Type B pancreatic cell (in vitro differentiated cells): ENCODE results near the gene IER5. TPM values are rescaled to one million over a fixed set of nuclear protein-coding genes. Genes with fewer than 3 reads are reported as not detected.
A peak's percentile ranks its signal among the peaks of the same experiment; 100 is the strongest.

Experiments used
- DNase-seq: peaks from one replicate; pipeline ENCODE4 v3.0.0; 2021; ENCODE audit warnings: mixed read lengths; ENCODE audit not compliant: unreplicated experiment; ENCODE audit errors: extremely low spot score
- H3K27ac Mint-ChIP-seq: 2 replicates; pipeline ENCODE4 v1.8.0; 2021; ENCODE audit warnings: mild to moderate bottlenecking, mixed read lengths
- H3K27me3 Mint-ChIP-seq: 2 replicates; pipeline ENCODE4 v1.8.0; 2021; ENCODE audit warnings: mixed read lengths
- H3K36me3 Mint-ChIP-seq: 2 replicates; pipeline ENCODE4 v1.8.0; 2021; ENCODE audit warnings: mixed read lengths
- H3K4me1 Mint-ChIP-seq: one replicate; pipeline ENCODE4 v1.8.0; 2021; ENCODE audit warnings: mixed read lengths; ENCODE audit not compliant: unreplicated experiment
- H3K4me3 Mint-ChIP-seq: 2 replicates; pipeline ENCODE4 v1.8.0; 2021; ENCODE audit warnings: mild to moderate bottlenecking, mixed read lengths
- H3K9me3 Mint-ChIP-seq: 2 replicates; pipeline ENCODE4 v1.8.0; 2021; ENCODE audit warnings: mixed read lengths
- total RNA-seq: library from RNA; stranded (reverse); gene quantifications from 2 replicates; pipeline ENCODE4 v1.2.1, GENCODE V29; 2021; ENCODE audit warnings: low replicate concordance
- TF ChIP-seq, protein P1 (sequence below): fragments of 200-600 bp; sonication (generic); conservative IDR thresholded peaks from 2 replicates; pipeline ENCODE4 v1.5.0; 2021; ENCODE audit warnings: antibody characterized with exemption, mild to moderate bottlenecking

The IER5 gene
- total RNA-seq, 1 donor from 2014 or later, result 16.6 TPM

- no peak for DNase-seq
- peaks cover 7% of the 10 kb centered on the region for H3K27me3 Mint-ChIP-seq
- H3K4me3 Mint-ChIP-seq, result peak overlapping the region; percentile 7
- no peaks in the 10 kb centered on the region for H3K9me3 Mint-ChIP-seq
- H3K4me1 Mint-ChIP-seq, result peaks cover 71% of the 10 kb centered on the region
- peaks cover 9% of the 10 kb centered on the region for H3K36me3 Mint-ChIP-seq
- H3K27ac Mint-ChIP-seq, result peak overlapping the region; percentile 65
- TF ChIP-seq, protein P1, sequence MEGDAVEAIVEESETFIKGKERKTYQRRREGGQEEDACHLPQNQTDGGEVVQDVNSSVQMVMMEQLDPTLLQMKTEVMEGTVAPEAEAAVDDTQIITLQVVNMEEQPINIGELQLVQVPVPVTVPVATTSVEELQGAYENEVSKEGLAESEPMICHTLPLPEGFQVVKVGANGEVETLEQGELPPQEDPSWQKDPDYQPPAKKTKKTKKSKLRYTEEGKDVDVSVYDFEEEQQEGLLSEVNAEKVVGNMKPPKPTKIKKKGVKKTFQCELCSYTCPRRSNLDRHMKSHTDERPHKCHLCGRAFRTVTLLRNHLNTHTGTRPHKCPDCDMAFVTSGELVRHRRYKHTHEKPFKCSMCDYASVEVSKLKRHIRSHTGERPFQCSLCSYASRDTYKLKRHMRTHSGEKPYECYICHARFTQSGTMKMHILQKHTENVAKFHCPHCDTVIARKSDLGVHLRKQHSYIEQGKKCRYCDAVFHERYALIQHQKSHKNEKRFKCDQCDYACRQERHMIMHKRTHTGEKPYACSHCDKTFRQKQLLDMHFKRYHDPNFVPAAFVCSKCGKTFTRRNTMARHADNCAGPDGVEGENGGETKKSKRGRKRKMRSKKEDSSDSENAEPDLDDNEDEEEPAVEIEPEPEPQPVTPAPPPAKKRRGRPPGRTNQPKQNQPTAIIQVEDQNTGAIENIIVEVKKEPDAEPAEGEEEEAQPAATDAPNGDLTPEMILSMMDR, result no peak
Measured at GRCh38 chr1:181095260-181095659, 6.8 kb downstream of the IER5 start.

DNA sequence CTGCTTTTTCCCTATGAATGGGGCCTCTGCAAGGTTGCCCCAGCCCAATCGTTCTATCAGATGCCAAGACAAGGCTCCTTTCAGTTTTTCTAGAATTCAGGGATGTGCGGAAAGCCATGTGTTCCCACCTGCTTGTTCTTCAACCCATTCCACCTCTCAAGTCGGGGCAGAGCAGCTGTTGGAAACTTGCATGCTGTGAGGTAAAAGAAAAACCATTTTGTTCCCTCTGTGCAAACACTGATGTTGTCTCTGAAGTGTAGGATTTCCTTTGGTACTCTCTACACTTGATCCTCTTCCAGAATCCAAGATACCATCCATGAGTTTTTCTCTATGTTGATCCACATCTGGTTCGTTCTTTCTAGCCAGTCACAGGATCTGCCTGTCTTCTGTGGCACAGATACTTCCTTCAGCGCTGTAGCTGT is 7.3 kb downstream of the IER5 start:
- H3K4me3 Mint-ChIP-seq, result peak overlapping the region; percentile 69
- H3K27me3 Mint-ChIP-seq, result peaks cover 8% of the 10 kb centered on the region
- TF ChIP-seq, protein P1, result no peak
- H3K27ac Mint-ChIP-seq, result peak overlapping the region; percentile 66
- peaks cover 73% of the 10 kb centered on the region for H3K4me1 Mint-ChIP-seq
- H3K36me3 Mint-ChIP-seq, result peaks cover 9% of the 10 kb centered on the region
- peaks cover 2% of the 10 kb centered on the region for H3K9me3 Mint-ChIP-seq
- no peak for DNase-seq

- Mint-ChIP-seq H3K9me3 (peaks cover 5% of the 10 kb centered on the region), H3K36me3 (peaks cover 8% of the 10 kb centered on the region), H3K27me3 (peaks cover 10% of the 10 kb centered on the region), H3K4me1 (peaks cover 77% of the 10 kb centered on the region), H3K27ac (peak overlapping the region; percentile 33), H3K4me3 (peak overlapping the region; percentile 16)
- no peak for DNase-seq
- TF ChIP-seq, protein P1, result no peak
Measured at GRCh38 chr1:181097242-181097641, 8.7 kb downstream of the IER5 start.

- DNase-seq, result no peak
- peaks cover 10% of the 10 kb centered on the region for H3K27me3 Mint-ChIP-seq
- peaks cover 4% of the 10 kb centered on the region for H3K36me3 Mint-ChIP-seq
- H3K4me1 Mint-ChIP-seq, result peaks cover 80% of the 10 kb centered on the region
- H3K4me3 Mint-ChIP-seq, result peak overlapping the region; percentile 19
- TF ChIP-seq, protein P1, result no peak
- H3K27ac Mint-ChIP-seq, result peak overlapping the region; percentile 94
- peaks cover 5% of the 10 kb centered on the region for H3K9me3 Mint-ChIP-seq
Measured at GRCh38 chr1:181099152-181100014, 10.9 kb downstream of the IER5 start.

DNA sequence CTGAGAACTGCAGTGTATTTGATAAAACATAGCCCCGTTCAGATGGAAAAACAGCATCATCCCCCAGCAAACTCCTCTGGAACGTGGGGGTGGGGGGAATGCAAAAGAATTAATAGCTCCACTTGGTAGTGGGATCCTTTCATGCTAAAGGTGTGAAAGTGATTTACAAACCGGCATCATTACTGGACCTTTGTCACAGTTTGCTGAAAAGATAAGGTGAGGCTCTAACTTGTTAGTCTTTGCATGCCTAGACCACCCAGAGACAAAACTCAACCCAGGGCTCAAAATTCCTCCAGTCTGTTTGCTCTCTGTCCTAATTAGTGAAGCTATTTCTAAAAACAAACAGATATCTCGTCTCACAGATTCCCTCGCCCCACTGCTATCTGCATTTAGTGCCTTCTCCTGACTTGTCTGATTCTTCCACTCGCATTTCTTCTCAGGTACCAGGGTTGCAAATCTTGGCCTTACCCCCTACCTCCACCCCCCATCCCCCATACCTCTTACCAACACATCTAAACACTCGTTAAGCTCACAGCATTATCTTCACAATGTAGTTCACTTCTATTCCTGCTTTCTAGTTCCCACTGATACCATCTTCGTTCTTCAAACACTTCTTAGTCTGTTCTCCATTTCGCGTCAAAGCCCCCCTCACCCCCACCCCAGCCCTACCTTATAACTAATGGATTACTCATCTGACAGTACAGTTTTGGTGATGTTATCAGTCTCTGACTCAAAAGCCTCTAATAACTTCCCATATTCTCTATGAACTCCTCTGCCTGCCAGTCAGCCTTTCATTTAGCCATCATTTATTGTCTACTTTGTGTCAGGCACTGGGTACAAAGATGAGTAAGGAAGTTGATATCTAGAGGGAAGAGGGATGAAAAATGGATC is 11.8 kb downstream of the IER5 start:
- Mint-ChIP-seq H3K4me3 (peak overlapping the region; percentile 58), H3K9me3 (peaks cover 5% of the 10 kb centered on the region), H3K4me1 (peaks cover 71% of the 10 kb centered on the region), H3K36me3 (peaks cover 4% of the 10 kb centered on the region), H3K27me3 (peaks cover 10% of the 10 kb centered on the region), H3K27ac (peak overlapping the region; percentile 94)
- no peak for DNase-seq
- TF ChIP-seq, protein P1, result no peak
